ENCODE measurements around the gene KDM4B. TPM values are rescaled to one million over a fixed set of nuclear protein-coding genes. Genes with fewer than 3 reads are reported as not detected.

The KDM4B gene
- total and polyA plus RNA-seq, 9 of the 15 experiments (the other 6 are each of a cell fraction or from before 2014, with no cell fraction given): 0.21 to 29.9 (median 7.3) TPM

DNA sequence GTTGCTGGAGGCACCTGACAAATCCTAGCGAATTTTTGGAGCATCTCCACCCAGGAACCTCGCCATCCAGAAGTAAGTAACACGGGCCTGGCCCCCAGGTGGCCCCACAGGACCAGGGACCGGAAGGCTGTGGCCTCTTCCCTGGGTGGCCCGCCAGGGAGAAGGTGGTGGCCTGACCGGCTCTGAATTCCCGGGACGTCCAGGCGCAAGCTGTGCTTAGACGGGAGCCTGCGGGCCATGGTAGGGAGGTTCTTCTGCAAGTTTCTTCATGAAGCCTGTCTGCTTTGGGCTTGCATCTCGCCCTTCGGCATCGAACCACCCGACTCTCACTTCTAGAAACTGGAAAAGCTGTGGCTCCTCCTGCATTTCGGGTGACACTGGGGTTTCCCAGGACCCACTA, 47.4 kb downstream of the KDM4B start (continued):
- TF ChIP-seq, protein P1, sequence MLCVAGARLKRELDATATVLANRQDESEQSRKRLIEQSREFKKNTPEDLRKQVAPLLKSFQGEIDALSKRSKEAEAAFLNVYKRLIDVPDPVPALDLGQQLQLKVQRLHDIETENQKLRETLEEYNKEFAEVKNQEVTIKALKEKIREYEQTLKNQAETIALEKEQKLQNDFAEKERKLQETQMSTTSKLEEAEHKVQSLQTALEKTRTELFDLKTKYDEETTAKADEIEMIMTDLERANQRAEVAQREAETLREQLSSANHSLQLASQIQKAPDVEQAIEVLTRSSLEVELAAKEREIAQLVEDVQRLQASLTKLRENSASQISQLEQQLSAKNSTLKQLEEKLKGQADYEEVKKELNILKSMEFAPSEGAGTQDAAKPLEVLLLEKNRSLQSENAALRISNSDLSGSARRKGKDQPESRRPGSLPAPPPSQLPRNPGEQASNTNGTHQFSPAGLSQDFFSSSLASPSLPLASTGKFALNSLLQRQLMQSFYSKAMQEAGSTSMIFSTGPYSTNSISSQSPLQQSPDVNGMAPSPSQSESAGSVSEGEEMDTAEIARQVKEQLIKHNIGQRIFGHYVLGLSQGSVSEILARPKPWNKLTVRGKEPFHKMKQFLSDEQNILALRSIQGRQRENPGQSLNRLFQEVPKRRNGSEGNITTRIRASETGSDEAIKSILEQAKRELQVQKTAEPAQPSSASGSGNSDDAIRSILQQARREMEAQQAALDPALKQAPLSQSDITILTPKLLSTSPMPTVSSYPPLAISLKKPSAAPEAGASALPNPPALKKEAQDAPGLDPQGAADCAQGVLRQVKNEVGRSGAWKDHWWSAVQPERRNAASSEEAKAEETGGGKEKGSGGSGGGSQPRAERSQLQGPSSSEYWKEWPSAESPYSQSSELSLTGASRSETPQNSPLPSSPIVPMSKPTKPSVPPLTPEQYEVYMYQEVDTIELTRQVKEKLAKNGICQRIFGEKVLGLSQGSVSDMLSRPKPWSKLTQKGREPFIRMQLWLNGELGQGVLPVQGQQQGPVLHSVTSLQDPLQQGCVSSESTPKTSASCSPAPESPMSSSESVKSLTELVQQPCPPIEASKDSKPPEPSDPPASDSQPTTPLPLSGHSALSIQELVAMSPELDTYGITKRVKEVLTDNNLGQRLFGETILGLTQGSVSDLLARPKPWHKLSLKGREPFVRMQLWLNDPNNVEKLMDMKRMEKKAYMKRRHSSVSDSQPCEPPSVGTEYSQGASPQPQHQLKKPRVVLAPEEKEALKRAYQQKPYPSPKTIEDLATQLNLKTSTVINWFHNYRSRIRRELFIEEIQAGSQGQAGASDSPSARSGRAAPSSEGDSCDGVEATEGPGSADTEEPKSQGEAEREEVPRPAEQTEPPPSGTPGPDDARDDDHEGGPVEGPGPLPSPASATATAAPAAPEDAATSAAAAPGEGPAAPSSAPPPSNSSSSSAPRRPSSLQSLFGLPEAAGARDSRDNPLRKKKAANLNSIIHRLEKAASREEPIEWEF (CRISPR knock-in tag; IDR thresholded peaks at IDR 0.05): no peak

DNA sequence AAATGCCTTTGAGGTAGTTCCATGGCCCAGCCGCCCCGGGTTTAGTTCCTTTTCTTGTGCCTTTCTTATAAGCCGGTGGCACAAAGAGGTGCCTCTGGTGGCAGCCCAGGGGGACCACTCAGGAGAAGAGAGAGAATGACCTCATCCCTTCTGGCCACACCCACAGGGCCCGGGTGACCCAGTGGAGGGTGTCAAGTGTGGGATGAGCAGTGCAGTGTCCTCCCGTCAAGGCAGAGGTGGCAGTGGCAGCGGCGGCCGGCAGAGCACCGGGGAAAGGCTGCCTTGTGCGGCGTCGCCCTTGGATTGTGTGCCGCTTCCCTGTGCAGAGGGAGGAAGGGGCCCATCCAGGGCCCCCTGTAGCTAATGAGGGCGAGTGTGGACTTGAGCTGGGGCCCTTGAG, 47.9 kb downstream of the KDM4B start:
- H3K27me3 ChIP-seq (ENCODE audit: control insufficient read depth in 2 of 2, insufficient read depth in 2 of 2, low read length in 2 of 2): no peaks in the 10 kb centered on the region
- DNase-seq (ENCODE audit: extremely low read depth in 1 of 4, low spot score in 3 of 4): peak in 3 of 4 experiments; percentile 25 to 39 (median 34)
- TF ChIP-seq KDM5B (IDR thresholded peaks at IDR 0.05; ENCODE audit: insufficient replicate concordance, low read depth, low read length): no peak
- no peak for TF ChIP-seq NFE2L1 (tag; IDR thresholded peaks at IDR 0.05; ENCODE audit: borderline replicate concordance, low read depth)
- TF ChIP-seq KAT2B (IDR thresholded peaks at IDR 0.05; ENCODE audit: low read depth, low read length): no peak
- TF ChIP-seq, protein P2, sequence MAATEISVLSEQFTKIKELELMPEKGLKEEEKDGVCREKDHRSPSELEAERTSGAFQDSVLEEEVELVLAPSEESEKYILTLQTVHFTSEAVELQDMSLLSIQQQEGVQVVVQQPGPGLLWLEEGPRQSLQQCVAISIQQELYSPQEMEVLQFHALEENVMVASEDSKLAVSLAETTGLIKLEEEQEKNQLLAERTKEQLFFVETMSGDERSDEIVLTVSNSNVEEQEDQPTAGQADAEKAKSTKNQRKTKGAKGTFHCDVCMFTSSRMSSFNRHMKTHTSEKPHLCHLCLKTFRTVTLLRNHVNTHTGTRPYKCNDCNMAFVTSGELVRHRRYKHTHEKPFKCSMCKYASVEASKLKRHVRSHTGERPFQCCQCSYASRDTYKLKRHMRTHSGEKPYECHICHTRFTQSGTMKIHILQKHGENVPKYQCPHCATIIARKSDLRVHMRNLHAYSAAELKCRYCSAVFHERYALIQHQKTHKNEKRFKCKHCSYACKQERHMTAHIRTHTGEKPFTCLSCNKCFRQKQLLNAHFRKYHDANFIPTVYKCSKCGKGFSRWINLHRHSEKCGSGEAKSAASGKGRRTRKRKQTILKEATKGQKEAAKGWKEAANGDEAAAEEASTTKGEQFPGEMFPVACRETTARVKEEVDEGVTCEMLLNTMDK (IDR thresholded peaks at IDR 0.05; ENCODE audit: borderline replicate concordance, insufficient read depth, low read depth, low read length, poor library complexity, severe bottlenecking): no peak
- no peak for TF ChIP-seq ELF2 (CRISPR knock-in tag; IDR thresholded peaks at IDR 0.05)
- TF ChIP-seq ZNF77 (CRISPR knock-in tag; IDR thresholded peaks at IDR 0.05): no peak
- TF ChIP-seq SMARCB1 (IDR thresholded peaks at IDR 0.05; ENCODE audit: insufficient read length, low read depth): no peak
- TF ChIP-seq CBFA2T2 (conservative IDR thresholded peaks at IDR 0.05): no peak

More for the DNA sequence above, 47.9 kb downstream of the KDM4B start:
- no peak overlapping the region for H3K4me2 ChIP-seq (ENCODE audit: insufficient read depth, low read length)
- H3K9me3 ChIP-seq (replicated peaks; ENCODE audit: control insufficient read depth, insufficient read depth, low read depth, low read length): peaks cover 6% of the 10 kb centered on the region
- CTCF ChIA-PET (ENCODE audit: low intra/inter-chr PET ratio): no interaction called here
- no peak overlapping the region for H3K27ac ChIP-seq (ENCODE audit: extremely low read depth, low read depth, low read length)
- intact Hi-C loops (cut with micrococcal nuclease) (no loop called here), in situ Hi-C loops (cut with MboI) (no loop called here)
- BruUV-seq (replicated peaks): no TSS peak
- H3K36me3 ChIP-seq (ENCODE audit: control insufficient read depth, insufficient read depth, low read length): peaks cover 25% of the 10 kb centered on the region; the same call in 2 of the 3 replicates
- H3K9ac ChIP-seq (ENCODE audit: insufficient read depth in 1 of 2, low read depth in 2 of 2, low read length in 2 of 2): no peak overlapping the region; a peak in 1 of 4 replicates
- peaks cover 0 to 28% of the 10 kb centered on the region in 2 experiments; a peak in 2 of 5 replicates for H3K4me1 ChIP-seq (replicated peaks in 1 of 2; ENCODE audit: control insufficient read depth in 2 of 2, insufficient read depth in 2 of 2, low read length in 2 of 2)
- FAIRE-seq (no peak), ATAC-seq (no peak)
- POLR2A ChIA-PET: interaction anchor here (0.5 to 1.2 kb wide), 2 partner anchors 11 to 147 kb away, joined by 3 to 4 read pairs; no protein-coding TSS in a partner anchor
- H4K20me1 ChIP-seq (replicated peaks; ENCODE audit: control insufficient read depth, insufficient read depth, low read length): peaks cover 3% of the 10 kb centered on the region
- H3K4me3 ChIP-seq: no peak overlapping the region
- no peak overlapping the region for H2AFZ ChIP-seq (ENCODE audit: low read depth, low read length)
- H3K79me2 ChIP-seq (ENCODE audit: control insufficient read depth, insufficient read depth, low read length): peaks cover 44% of the 10 kb centered on the region; the same call in 2 of the 3 replicates
- WGBS (ENCODE audit: insufficient coverage, low coverage, missing lambda C conversion rate): 88% methylated on average over 13 of the region's 14 CpGs
- peaks cover 3% of the 10 kb centered on the region for H3K9me1 ChIP-seq (ENCODE audit: control insufficient read depth, insufficient read depth, low read length)
